Suppressor macrophage (primary cell): ENCODE measurements around the gene TDRD1.

Experiments used
- DNase-seq, 4 experiments: peaks; one replicate each; pipeline ENCODE4 v3.0.0-alpha.2; 2020 to 2022

The TDRD1 gene

GRCh38 chr10:114176511-114176910 lies 2.6 kb upstream of the TDRD1 start:
- DNase-seq = no peak

- DNase-seq = no peak
Observed at GRCh38 chr10:114179747-114180146, 594 bp downstream of the TDRD1 start.

GRCh38 chr10:114180937-114181336 lies 1.8 kb downstream of the TDRD1 start:
- DNase-seq = no peak

GRCh38 chr10:114181971-114182370 lies 2.8 kb downstream of the TDRD1 start:
- DNase-seq = no peak

GRCh38 chr10:114183563-114183962 lies 4.4 kb downstream of the TDRD1 start:
- no peak for DNase-seq

GRCh38 chr10:114184276-114184675 lies 5.1 kb downstream of the TDRD1 start:
- no peak for DNase-seq

- no peak for DNase-seq
Observed at GRCh38 chr10:114188001-114188400, 8.8 kb downstream of the TDRD1 start.

- no peak for DNase-seq
Observed at GRCh38 chr10:114188900-114189299, 9.7 kb downstream of the TDRD1 start.

- DNase-seq = no peak
Observed at GRCh38 chr10:114189700-114190099, 10.5 kb downstream of the TDRD1 start.

- DNase-seq = no peak
Observed at GRCh38 chr10:114195079-114195478, 15.9 kb downstream of the TDRD1 start.

GRCh38 chr10:114199239-114199638 lies 20.1 kb downstream of the TDRD1 start:
- DNase-seq = peak in 1 of 4 experiments; percentile 3

GRCh38 chr10:114202812-114203211 lies 23.7 kb downstream of the TDRD1 start:
- DNase-seq = no peak

- no peak for DNase-seq
Observed at GRCh38 chr10:114206902-114207301, 27.7 kb downstream of the TDRD1 start.

GRCh38 chr10:114207349-114207748 lies 28.2 kb downstream of the TDRD1 start:
- no peak for DNase-seq

GRCh38 chr10:114208351-114208750 lies 29.2 kb downstream of the TDRD1 start:
- DNase-seq = no peak

- DNase-seq = no peak
Observed at GRCh38 chr10:114212153-114212552, 33.0 kb downstream of the TDRD1 start.

GRCh38 chr10:114215033-114215432 lies 35.9 kb downstream of the TDRD1 start:
- DNase-seq = no peak

GRCh38 chr10:114220281-114220680 lies 41.1 kb downstream of the TDRD1 start:
- no peak for DNase-seq

- DNase-seq = no peak
Observed at GRCh38 chr10:114221235-114221634, 42.1 kb downstream of the TDRD1 start.

- no peak for DNase-seq
Observed at GRCh38 chr10:114223066-114223465, 43.9 kb downstream of the TDRD1 start.

- no peak for DNase-seq
Observed at GRCh38 chr10:114228156-114228555, 49.0 kb downstream of the TDRD1 start.

GRCh38 chr10:114232561-114233176 lies 53.5 kb downstream of the TDRD1 start:
- DNase-seq = no peak

- DNase-seq = no peak
Observed at GRCh38 chr10:114233482-114233881, 54.3 kb downstream of the TDRD1 start.

GRCh38 chr10:114234132-114234531 lies 55.0 kb downstream of the TDRD1 start:
- DNase-seq = no peak
